HG03060 (cell line): Measurements from ENCODE around the gene ELOVL5.
A peak's percentile ranks its signal among the peaks of the same experiment; 100 is the strongest.
"Not testable (repeated sequence)": the region's sequence is repeated elsewhere in the genome, so short reads cannot be mapped to it uniquely, and the experiment has no call there.

Experiments
- ATAC-seq: cut with Tn5 transposase; IDR thresholded peaks from one replicate; pipeline ENCODE4 v1.9.1; 2021; ENCODE audit warnings: low read depth, moderate number of reproducible peaks; ENCODE audit not compliant: unreplicated experiment

ELOVL5 gene

DNA sequence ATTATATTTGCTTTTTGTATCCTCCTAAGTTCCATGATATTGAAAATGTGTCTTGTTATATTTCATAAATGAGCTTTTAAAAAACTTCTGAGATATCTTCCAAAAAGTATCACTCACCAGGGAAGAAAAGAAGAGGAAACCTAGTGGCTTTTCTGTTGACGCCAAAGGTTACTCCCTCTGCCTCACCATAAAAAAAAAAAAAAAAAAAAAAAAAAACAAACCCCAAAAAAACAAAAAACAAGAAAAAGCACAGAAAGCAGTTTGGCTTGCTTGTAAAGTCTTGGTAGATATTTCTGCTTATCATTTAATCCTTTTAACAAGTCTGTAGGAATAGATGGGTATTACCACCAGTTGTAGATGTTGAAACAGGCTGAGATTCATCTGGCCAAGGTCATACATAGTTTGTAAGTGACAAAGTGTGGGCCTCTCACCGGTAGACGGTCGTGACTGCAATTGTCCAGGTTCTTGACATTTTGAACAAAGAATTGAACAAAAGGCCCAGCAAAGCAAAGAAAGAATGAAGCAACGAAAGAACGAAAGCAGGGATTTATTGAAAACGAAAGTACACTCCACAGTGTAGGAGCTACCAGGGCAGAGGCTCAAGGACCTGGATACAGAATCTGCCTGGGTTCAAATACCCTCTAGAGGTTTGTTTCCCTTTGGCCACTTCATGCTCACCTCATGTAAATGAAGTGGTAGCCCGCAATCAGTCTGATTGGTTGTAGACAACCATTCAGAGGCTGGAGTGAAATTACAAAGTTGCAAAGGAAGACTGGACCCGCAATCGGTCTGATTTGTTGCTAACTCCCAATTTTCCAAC, 11.6 kb upstream of the ELOVL5 start:
- ATAC-seq = no peak

DNA sequence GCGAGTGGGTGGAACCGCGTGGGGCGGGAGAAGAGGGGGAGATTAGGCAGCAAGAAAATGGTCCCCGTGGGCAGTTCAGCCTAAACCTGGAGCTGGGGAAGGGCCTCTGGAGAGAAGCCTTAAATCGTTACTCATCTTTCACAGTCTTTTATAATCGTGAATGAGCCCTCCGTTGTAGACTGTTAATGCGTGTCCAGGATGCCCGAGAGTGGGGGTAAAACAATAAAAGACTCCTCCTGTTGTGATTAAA, 11.0 kb upstream of the ELOVL5 start:
- ATAC-seq = no peak

DNA sequence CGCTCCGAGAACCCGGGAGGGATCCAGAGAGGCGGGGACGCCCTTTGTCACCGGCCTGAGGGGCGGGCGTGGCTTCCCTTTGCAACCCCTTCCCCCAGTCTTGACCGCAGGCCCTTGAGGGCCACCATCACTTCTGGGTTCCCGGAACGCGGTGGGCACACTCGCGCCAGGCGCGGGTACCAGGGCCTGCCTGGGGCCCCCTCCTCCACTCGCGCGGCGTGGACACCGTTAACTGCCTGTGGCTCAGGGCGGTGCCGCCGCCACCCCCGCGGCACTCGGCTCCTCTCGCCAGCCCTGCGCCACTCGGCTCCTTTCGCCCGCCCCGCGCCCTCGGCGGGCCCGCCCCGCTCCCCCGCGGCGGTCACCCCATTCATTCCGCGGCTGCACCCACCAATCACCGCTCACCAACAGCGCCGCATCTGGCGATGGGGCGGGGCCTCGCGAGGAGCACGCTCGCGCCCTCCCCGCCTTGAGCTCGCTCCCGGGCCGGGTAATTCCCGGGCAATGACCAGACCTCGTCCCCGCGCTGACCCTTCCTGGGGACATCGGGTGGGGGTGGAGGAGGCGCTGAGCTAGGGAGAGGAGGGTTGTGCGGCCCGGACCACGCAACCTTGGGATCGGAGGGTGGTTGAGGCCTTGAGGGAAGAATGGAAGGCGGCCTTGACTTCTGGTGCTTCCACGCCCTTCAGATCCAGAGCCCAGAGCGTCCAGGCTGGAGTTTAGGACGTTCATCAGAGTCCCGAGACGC, 10.5 kb upstream of the ELOVL5 start:
- ATAC-seq = peak; percentile 85

DNA sequence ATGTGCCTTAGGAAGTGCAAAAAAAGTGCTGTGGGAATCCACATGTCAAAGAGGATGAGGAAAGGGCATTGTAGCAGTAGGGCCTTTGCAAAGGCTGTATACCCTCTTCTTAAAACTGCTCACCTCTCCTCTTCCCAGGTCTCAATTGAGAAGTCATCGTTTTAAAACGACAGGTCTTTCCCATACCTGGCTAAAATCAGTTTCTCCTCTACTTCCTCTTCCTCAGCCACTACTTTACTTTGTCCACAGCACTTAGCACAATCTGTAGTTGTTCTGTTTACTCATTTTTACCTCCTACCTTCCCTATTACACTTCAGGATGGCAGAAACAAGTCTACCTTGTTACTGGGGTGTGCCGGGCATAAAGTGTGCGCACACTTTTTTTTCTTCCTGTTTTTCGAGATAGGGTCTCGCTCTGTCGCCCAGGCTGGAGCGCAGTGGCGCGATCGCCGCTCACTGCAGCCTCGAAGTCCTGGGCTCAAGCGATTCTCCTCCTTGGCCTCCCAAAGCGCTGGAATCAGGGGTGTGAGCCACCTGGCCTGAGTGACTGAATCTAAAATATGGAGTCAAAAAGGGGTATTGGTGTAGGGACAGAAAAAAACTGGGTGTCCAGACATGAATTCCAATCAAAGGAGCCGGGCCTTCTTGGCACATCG, 9.8 kb upstream of the ELOVL5 start:
- no peak for ATAC-seq

DNA sequence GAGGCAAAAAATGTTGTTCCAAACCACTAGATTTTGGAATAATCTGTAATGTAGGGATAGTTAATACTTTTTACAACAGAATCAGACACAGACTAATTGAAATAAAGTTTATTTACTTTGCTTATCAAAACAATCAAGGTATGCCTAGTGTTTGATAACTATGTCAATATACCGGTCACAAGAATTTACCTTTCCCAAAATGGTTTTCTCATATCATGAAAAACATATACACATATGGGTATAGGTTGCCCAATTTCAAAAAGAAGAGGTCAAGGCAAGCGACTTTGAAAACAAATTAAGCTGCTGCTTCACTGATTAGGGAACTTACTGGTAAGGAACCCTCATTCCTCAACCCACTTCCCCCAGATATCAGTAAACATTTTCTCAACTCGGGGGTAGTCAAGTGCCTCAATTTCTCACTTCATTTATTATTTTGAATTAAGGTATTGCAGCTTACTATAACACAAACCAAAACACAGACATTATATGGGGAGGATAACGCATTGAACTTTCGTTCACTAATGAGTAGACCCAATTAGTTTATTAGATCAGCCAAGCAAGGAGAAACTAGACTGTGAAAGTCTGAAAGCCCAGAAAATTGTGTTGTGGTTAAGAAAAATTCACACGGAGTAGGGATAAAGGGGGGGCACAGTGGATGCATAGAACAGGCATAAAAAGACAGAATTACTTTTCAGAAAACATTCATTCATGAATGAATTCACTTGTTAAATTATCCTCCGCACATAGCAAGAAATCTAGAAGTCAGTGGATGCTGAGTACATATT, 9.0 kb upstream of the ELOVL5 start:
- no peak for ATAC-seq

DNA sequence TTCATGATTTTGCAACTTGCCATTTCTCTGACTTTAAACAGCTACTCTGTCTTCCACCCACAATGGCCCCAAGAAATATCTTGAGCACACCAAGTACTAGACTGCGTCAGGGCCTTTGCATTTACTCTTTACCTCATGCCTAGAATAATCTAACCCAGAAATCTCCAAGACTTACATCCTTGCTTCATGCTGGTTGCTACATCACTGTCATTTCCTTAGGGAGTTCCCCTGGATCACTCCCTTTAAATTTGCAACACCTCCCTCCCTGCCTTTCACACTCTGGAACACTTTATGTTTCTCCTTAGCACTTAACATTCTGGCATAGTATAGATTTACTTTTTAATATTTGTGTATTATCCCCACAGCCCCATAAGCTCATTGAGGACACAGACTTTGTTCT, 4.9 kb upstream of the ELOVL5 start:
- ATAC-seq = no peak

DNA sequence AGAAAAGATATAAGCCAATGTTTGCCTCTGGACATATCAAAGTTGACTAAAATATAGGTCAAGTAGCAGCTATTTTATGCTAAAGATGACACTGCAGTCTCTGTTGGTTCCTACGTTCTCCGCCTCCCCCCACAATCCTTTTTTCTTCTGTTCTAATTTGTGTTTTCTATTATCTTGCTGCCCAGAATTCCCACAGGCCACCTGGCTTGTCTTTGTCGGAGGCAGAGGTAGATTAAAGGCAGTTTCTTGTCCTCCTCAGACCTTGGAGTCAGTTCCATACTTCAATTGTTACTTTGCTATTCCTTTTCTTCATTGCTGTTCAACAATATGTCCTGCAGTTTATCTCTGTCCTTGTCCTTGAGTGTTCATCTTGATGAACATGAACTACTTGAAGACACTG, 3.6 kb upstream of the ELOVL5 start:
- ATAC-seq = no peak

DNA sequence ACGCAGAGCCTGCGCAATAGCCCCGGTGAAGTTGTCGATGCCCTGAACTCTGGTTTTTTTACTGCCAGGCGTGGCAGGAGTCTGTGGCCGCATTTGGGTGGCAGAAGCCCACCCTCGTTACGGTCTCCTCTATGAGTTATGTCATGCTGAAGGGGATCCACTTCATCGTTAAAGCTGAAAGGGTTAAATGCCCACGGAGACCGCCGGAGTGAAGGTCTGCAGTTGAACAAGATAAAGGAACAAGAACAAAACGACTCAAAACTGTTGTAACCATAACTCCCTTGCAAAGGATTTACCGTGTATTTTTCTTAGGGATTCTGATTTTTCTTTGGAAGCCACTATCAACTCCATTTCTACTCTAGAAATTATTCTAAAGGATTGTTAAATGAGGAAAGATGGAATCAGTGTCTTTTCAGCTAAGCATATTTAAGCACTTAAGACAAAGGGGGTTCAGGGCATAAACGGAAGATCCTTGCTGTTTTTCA, 501 bp upstream of the ELOVL5 start:
- no peak for ATAC-seq

DNA sequence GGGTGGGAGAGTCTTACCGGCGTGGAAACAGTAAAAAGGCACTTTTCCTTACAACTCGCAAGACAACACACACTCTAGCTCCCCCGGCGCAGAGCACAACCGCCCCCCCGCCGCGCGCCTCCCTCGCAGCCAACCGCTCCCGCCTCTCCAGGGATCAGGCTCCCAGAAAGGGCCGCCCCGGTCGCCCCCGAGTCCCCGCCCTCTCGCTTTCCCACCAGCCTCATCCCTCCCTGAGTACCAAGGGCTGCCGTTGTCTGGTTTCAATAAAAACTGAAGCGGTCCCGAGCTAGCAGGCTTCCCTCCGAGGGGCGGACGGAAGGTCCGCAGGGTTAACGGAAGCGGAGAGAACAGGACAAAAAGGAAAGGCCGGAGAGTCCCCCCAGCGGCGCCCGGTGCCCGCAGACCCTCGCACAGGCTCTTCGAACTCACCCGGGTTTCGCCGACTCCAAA, 804 bp downstream of the ELOVL5 start:
- ATAC-seq = peak; percentile 5

DNA sequence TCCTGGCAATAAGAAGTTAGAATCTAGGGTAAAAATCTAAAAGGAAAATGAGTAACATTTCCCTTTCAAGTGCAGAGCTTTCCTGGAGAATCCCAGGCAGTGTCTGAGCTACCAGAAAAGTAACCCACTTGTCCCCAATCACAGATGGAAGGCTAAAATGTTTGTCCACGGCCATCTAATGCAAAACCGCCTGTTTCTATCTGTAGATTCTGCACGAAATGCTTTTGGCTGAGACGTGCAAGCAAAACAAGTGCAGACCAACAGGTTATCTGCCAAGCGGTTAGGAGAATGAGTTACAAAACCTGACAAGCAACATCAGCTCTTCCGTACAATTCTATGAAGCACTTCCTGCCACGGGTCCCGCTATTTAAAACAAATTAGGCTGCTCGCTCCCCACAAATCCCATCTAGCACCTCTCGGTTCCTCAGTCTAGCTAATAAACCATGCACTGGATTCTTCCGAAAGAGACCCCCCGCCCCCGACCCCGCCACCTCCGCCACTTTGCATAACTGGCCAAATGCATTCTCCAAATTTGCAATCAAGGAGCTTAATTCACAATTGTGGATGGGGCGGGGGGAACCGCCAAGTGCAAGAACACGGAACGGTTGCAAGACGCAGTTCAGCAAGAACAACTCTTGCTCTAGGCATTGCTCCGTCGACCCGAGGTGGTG, 1.4 kb downstream of the ELOVL5 start:
- ATAC-seq = no peak

DNA sequence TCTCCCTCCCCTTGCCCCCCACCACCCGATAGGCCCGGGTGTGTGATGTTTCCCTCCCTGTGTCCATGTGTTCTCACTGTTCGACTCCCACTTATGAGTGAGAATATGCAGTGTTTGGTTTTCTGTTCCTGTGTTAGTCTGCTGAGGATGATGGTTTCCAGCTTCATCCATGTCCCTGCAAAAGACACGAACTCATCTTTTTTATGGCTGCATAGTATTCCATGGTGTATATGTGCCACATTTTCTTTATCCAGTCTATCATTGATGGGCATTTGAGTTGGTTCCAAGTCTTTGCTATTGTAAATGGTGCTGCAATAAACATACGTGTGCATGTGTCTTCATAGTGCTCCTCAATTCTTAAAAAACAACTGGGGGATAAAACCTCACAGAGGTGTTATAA, 2.7 kb downstream of the ELOVL5 start:
- ATAC-seq = not testable (repeated sequence)

DNA sequence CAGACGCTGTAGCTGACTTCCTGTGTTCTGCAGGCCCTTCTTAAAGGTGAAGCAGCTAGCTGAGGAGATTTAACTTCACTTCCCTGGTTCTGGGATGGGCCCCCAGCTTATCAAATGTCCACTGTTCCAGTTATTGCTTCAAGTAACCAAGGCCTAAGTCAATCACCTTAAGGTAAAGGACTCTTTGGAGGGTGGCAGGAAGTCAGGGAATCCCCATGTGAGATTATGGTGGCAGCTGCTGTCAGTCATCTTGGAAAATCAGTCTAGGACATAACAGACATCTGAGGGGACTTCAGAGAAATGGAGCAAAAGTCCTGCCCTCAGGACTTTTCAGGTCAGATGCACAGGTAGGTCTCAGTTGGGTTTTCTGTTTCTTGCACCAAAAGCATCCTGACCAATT, 3.8 kb downstream of the ELOVL5 start:
- ATAC-seq = no peak

DNA sequence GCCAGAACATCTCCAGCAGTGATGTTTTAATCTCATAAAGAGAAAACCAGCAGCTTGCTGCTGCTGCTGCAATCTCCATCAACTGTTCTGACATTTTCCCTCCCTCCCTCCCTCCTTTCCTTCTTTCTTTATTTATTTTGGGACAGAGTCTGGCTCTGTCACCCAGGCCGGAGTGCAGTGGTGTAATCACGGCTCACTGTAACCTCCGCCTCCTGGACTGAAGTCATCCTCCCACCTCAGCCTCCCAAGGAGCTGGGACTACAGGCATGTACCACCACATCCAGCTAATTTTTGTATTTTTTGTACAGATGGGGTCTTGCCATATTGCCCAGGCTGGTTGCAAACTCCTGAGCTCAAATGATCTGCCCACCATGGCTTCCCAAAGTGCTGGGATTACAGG, 5.7 kb downstream of the ELOVL5 start:
- ATAC-seq = no peak

DNA sequence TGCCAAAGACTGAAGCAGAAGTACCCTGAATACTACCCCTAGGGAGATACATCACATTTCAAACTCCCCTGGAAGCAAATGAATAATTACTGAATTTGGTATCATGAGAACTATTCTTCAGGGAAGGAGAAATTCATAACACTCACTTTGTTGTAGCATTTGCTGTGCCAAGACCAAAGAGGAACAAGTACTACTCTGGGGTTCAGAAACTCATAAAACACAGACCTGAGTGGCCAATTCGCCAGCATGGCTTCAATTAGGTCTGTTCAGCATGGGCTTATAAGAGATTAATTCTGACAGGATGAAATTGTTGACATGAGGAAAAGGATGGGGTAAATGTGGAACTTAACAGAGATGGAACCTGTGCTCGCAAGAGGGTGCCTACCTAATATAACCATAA, 6.5 kb downstream of the ELOVL5 start:
- ATAC-seq = no peak

DNA sequence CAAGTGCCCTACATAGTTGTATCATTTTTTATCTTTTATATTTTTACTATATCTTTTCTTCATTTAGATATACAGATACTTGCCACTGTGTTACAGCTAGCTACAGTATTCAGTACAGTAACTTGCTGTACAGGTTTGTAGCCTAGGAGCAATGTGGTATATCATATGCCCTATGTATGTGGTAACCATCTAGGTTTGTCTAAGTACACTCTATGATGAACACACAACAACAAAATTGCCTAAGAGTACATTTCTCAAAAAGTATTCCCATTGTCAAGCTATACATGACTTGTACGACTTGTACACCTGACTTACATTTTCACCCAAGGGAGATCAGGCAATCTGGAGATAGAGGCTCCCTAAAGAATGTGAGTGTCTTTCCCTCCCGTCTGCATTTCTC, 8.2 kb downstream of the ELOVL5 start:
- no peak for ATAC-seq

DNA sequence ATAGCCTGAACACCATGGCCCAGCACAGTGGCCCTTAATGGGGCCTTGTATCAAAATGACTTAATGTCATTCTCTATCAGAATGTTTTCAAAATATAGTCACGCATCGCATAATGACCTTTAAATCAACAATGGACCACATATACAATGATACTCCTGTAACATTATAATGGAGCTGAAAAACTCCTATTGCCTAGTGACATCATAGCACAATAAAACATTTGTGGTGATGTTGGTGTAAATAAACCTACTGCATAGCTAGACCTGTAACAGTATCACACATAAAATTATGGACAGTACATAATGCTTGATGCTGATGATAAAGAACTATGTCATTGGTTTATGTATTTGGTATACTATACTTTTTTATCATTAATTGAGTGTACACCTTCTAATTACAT, 9.3 kb downstream of the ELOVL5 start:
- ATAC-seq = no peak

DNA sequence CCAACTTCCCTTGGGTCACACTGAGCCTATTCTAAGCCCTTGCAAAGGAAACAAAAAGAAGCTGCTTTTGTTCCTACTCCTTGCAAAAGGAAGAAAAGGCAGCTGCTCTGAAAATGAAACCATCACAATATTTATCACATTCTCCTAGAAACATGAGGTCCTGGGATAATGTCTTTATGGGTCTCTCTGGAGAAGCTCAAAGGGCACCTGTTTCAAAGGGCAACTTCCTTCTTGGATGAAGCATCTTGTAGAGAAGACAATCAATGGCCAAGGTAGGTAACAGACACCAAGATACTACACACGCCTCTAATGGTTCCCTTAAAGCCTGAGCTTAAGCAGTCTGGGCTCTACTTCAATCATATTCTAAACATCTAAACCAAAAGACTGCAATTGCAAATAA, 10.4 kb downstream of the ELOVL5 start:
- no peak for ATAC-seq

DNA sequence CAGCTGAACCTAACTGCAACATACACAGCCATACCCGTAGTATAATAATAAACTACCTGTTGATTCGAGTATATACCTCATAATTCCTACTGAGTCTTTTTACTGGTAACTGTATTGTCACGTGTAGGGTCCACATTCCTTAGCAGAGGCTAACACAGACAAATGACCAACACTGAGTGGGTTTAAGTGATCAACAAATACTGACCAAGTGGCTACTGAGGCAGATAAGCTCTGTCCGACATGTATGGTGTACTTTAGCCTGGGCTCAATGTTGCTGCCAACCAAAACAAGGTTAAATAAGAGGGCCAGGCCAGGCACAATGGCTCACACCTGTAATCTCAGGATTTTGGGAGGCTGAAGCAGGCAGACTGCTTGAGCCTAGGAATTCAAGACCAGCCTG, 12.7 kb downstream of the ELOVL5 start:
- no peak for ATAC-seq

DNA sequence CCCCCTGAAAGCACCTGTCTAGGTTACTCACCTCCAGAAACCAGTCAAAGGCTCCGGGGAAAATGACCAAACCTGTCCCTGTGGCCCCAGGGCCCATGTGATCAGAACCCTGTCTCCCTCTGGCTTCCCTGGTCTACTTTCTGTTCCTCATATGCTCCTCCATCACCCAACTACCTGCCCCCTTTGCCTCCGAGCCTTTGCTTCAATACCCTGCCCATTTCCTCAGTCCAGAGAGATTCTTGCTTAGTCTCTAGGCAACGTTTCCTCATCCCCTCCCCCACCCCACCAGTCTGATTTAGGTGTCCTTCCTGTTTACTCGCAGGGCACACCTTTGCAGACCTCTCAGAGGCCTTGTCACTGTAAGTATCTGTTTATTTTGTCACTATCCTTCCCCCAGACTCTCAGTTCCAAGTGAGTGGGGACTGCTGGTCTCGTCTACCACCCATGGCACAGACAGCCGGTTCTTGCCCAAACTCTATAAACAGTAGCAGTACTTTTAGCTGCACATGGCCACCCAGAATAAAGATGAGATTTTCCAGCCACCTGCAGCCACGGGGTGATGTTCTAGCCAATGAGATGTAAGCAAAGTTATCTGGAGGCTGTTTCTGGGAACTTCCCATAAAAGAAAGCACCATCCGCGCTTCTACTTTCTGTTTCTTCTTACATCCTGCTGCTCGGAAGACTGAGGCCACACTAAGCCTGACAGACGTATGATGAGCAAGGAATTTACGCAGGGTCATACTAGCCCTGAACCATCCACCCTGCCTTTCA, 13.3 kb downstream of the ELOVL5 start:
- ATAC-seq = peak; percentile 81
